Measurements from ENCODE around the gene FAM193B.
A peak's percentile ranks its signal among the peaks of the same experiment; 100 is the strongest.

The FAM193B gene

DNA sequence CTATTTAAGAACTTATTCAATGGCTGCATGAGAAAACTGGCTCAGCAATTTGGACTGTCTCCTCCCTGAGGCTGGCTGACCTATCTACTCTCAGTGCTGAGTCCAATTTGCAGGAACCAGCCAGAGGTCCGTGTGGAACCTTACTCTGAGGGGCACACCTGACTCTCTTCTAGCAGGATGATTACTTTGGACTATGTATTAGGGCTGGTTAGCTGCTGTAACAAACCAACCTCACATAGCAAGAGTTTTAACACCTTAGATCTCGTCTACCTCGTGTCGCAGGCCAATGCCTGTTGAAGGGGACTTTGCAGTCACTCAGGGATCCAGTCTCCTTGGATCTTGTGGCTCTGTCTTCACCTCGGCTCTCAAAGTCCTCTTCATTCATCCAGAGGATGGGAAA, 3.4 kb upstream of the FAM193B start:
- no peak overlapping the region for H3K4me3 ChIP-seq (ENCODE audit: control insufficient read depth, low read depth, low read length)
- no peak for DNase-seq (ENCODE audit: low read depth)
- TF ChIP-seq, protein P1, sequence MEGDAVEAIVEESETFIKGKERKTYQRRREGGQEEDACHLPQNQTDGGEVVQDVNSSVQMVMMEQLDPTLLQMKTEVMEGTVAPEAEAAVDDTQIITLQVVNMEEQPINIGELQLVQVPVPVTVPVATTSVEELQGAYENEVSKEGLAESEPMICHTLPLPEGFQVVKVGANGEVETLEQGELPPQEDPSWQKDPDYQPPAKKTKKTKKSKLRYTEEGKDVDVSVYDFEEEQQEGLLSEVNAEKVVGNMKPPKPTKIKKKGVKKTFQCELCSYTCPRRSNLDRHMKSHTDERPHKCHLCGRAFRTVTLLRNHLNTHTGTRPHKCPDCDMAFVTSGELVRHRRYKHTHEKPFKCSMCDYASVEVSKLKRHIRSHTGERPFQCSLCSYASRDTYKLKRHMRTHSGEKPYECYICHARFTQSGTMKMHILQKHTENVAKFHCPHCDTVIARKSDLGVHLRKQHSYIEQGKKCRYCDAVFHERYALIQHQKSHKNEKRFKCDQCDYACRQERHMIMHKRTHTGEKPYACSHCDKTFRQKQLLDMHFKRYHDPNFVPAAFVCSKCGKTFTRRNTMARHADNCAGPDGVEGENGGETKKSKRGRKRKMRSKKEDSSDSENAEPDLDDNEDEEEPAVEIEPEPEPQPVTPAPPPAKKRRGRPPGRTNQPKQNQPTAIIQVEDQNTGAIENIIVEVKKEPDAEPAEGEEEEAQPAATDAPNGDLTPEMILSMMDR (conservative IDR thresholded peaks at IDR 0.05; ENCODE audit: control insufficient read depth, insufficient read depth, low read depth, low read length): no peak

DNA sequence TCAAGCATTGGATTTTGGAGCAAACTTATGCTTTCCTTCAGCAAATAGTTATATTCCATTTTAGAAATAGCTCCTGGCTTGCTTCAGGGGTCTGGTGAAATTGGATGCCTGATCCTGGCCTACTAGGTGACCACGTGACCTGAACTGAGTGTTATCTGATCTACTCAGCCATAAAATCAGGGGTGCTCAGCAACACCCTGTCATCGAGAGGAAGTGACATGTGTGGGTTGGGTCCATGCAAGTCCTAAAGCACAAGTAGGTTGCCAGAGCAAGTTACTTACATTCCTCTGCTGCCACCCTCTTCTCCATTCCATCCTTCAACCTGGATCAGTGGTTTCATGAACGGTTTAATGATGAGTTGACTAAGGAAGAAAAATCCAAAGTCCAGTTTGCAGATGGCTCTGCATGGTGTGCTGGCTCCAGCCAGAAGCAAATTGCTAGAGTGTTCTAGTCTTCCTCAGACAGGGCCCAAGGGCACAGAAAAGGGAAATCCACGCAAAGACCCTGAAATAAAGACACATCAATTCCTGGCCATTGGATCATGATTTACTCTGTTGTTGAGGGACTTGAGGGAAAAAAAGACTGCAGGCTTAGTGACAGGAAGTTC, 2.8 kb upstream of the FAM193B start:
- H3K4me3 ChIP-seq (ENCODE audit: control insufficient read depth, low read depth, low read length): no peak overlapping the region
- no peak for DNase-seq (ENCODE audit: low read depth)
- TF ChIP-seq, protein P1 (conservative IDR thresholded peaks at IDR 0.05; ENCODE audit: control insufficient read depth, insufficient read depth, low read depth, low read length): no peak

DNA sequence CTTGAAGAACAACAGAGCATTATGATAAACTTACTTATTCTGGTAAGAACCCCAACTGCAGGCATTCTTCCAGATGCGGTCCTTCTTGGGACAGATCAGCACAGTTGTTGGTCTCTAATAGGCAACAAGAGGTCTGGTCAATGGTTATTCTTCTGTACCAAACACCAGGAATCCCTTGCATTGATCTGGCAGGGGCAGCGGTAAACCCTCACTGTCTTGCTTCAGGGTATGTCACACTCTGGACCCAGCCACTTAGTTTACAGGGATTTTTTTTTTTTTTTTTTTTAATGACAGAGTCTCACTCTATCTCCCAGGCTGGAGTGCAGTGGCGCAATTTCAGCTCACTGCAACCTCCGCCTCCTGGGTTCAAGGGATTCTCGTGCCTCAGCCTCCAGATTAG, 1.3 kb upstream of the FAM193B start:
- no peak for DNase-seq (ENCODE audit: low read depth)
- no peak overlapping the region for H3K4me3 ChIP-seq (ENCODE audit: control insufficient read depth, low read depth, low read length)
- TF ChIP-seq, protein P1 (conservative IDR thresholded peaks at IDR 0.05; ENCODE audit: control insufficient read depth, insufficient read depth, low read depth, low read length): no peak

DNA sequence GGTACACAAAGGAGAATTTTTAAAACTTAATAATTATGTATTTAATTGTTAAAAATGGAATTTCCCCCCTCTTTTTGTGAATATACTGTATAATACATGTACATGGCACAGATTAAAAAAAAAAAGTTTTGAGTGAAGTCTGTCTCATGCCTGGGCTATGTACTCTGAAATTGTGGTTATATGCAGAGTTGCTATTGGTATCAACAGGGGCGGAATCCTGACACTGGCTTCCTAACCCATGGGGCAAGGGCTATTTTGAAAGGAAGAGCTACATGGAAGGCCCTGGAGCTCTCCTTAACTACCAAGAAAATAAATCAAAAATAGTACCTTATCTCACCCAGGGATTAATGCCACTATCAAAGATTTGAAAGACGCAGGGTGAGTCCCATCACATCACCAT, 865 bp upstream of the FAM193B start:
- no peak overlapping the region for H3K4me3 ChIP-seq (ENCODE audit: control insufficient read depth, low read depth, low read length)
- TF ChIP-seq, protein P1 (conservative IDR thresholded peaks at IDR 0.05; ENCODE audit: control insufficient read depth, insufficient read depth, low read depth, low read length): no peak
- no peak for DNase-seq (ENCODE audit: low read depth)

DNA sequence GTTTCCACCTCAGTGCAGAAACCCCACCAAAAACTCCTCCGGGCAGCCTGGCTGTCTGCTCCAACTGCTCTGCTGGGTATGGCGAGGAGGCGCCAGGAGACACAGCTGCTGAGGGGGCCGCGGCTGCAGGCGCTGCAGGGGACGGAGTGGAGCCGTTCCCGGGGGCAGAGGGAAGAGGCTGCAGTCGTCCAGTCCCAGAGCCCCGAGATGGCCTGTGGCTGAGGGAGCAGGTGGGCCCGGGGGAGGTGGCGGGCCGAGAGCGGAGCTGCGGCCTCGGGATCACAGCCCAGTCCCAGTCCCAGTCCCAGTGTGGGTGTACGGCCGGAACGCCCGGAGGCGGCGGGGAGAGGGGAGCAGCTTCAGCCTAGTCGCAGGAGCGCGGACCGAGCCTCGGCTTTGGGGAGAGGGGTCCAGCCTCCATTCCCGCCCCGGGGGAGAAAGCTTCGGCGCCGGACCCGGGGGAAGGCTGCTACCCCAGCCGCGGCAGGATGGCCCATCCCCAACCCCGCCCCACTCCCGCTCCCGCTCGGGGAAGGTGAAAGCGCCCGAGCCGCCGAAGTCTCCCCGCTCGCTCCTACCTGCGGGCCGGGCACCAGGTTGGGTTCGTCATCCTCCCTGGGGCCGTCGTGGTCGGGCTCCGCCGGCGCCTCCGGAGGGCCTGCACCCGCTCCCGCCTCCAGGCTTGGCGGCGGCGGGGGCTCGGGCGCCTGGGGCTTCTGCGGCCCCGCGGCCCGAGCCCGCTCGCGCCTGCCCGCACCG, 513 bp downstream of the FAM193B start:
- TF ChIP-seq, protein P1 (conservative IDR thresholded peaks at IDR 0.05; ENCODE audit: control insufficient read depth, insufficient read depth, low read depth, low read length): no peak
- peak overlapping the region; percentile 80 for H3K4me3 ChIP-seq (ENCODE audit: control insufficient read depth, low read depth, low read length)
- DNase-seq (ENCODE audit: low read depth): no peak

DNA sequence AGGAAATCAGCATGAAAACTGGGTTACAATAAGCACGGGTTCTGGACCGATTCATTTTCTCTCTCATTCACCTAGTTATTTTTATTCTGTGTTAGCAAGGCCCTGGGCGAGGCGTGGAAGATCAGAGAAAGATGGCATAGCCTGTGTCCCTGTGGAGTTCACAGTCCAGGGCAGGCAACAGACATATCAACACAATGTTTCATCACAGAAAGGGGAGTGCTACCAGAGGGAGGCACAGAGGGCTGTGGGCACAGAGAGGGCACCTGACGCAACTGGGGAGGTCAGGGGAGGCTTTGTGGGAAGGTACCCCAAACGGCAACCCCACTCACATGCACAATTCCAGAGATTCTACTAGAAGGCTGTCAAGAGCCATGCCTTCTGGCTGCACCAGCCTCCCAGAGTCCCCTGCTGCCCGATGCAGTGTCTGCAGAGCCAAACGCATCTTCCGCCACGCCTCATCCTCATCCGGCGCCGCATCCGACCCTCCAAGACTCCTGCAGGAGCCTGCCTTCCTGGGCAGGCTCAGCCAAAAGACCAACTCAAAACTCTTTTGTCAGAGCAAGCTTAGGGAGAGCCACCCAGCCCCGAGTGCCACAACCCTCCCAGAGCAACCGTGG, 1.4 kb downstream of the FAM193B start:
- TF ChIP-seq, protein P1 (conservative IDR thresholded peaks at IDR 0.05; ENCODE audit: control insufficient read depth, insufficient read depth, low read depth, low read length): no peak
- peak; percentile 27 for DNase-seq (ENCODE audit: low read depth)
- peak overlapping the region; percentile 80 for H3K4me3 ChIP-seq (ENCODE audit: control insufficient read depth, low read depth, low read length)

Measured in fibroblast of mammary gland (primary cell).